Smooth muscle cell (in vitro differentiated cells): Measurements from ENCODE around the gene SPPL2C. TPM values are rescaled to one million over a fixed set of nuclear protein-coding genes. Genes with fewer than 3 reads are reported as not detected.
A peak's percentile ranks its signal among the peaks of the same experiment; 100 is the strongest.

Experiments
- DNase-seq: peaks from one replicate; lab custom pipeline; 2025; ENCODE audit not compliant: unreplicated experiment; lab: John Stamatoyannopoulos, UW
- H2AFZ ChIP-seq: fragments of 200-600 bp; sonication (generic); 2 replicates; pipeline ENCODE4 v1.6.0; 2016; ENCODE audit warnings: antibody characterized with exemption, low read depth, mild to moderate bottlenecking
- H3F3A ChIP-seq: fragments of 200-600 bp; sonication (generic); 2 replicates; pipeline ENCODE4 v1.6.0; 2017; ENCODE audit warnings: antibody characterized with exemption, low read depth
- H3K27ac ChIP-seq: fragments of 200-600 bp; sonication (generic); 2 replicates; pipeline ENCODE4 v1.5.1; 2016; ENCODE audit warnings: low read depth, mild to moderate bottlenecking
- H3K27me3 ChIP-seq: fragments of 200-600 bp; sonication (generic); 2 replicates; pipeline ENCODE4 v1.6.1; 2016; ENCODE audit warnings: low read depth, mild to moderate bottlenecking
- H3K36me3 ChIP-seq: fragments of 200-600 bp; sonication (generic); 2 replicates; pipeline ENCODE4 v1.5.1; 2016; ENCODE audit warnings: low read depth
- H3K4me1 ChIP-seq: fragments of 200-600 bp; sonication (generic); 2 replicates; pipeline ENCODE4 v1.5.1; 2016; ENCODE audit warnings: low read depth
- H3K4me2 ChIP-seq: fragments of 200-600 bp; sonication (generic); 2 replicates; pipeline ENCODE4 v1.6.0; 2016; ENCODE audit warnings: mild to moderate bottlenecking
- H3K4me3 ChIP-seq: fragments of 200-600 bp; sonication (generic); 2 replicates; pipeline ENCODE4 v1.5.1; 2016; ENCODE audit warnings: mild to moderate bottlenecking
- H3K79me2 ChIP-seq: fragments of 200-600 bp; sonication (generic); 2 replicates; pipeline ENCODE4 v1.6.0; 2016; ENCODE audit warnings: low read depth, mild to moderate bottlenecking
- H3K9ac ChIP-seq: fragments of 200-600 bp; sonication (generic); 2 replicates; pipeline ENCODE4 v1.6.0; 2016; ENCODE audit warnings: low read depth
- H3K9me3 ChIP-seq: fragments of 200-600 bp; sonication (generic); replicated peaks from 2 replicates; pipeline ENCODE4 v1.5.1; 2016; ENCODE audit warnings: low read depth
- H4K20me1 ChIP-seq: fragments of 200-600 bp; sonication (generic); 2 replicates; pipeline ENCODE4 v1.6.0; 2016; ENCODE audit warnings: low read depth
- WGBS: methylation state at CpG from one replicate; pipeline ENCODE4 v1.1.7; 2016; ENCODE audit warnings: low lambda C conversion rate; 5-methylcytosine and 5-hydroxymethylcytosine counted together
- polyA plus RNA-seq: library from polyadenylated mRNA; unstranded; fragments of >200 nt; fragmentation: Nextera tagmentation; extraction: Ambion mirVana; gene quantifications from 2 replicates; pipeline ENCODE4 v1.2.1, GENCODE V29; 2016
- total RNA-seq: library from RNA; depleted of rRNA; stranded (reverse); fragments of >200 nt; gene quantifications from 2 replicates; pipeline ENCODE4 v1.2.3, GENCODE V29; 2014
- TF ChIP-seq, protein P1 (sequence below): fragments of 200-600 bp; sonication (generic); IDR thresholded peaks from 2 replicates; pipeline ENCODE4 v1.5.1; 2017; ENCODE audit warnings: borderline replicate concordance, mild to moderate bottlenecking, antibody characterized with exemption; ENCODE audit not compliant: insufficient read depth, poor library complexity, severe bottlenecking

SPPL2C gene
- total and polyA plus RNA-seq, 2 experiments from 2014 or later, result not detected

DNA sequence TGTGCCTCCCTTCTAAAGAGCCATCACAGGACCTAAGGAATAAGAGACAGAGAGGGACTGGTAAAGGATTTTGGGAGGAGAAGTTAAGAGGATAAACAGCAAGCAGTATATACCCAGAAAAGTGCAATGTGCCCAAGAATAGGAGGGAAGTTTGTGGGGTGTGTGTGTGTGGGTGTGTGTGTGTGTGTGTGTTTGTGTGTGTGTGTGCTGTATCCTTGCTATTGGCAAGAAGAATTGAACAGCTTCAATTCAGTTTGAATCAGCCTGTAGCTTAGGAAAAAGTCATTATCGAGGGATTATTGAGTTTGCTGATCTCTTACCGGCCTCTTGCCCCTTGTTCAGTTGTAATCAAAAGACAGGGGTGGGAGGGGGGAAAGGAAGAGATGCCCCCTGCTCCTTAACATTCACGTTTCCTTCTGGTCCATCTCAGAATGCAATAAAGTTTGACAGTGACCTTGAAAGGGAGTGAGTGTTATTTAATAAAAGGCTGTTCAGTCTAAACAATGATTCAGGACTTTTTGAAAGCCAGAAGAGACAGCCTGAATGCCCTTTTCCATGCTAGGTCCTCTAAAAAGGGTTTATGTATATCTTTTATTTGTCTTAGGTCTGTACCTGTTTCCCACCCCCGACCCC, 25.8 kb downstream of the SPPL2C start:
- Histone ChIP-seq H4K20me1 (no peaks in the 10 kb centered on the region), H3K9ac (no peak overlapping the region), H3K9me3 (no peaks in the 10 kb centered on the region), H3K4me3 (no peak overlapping the region), H3K27me3 (no peaks in the 10 kb centered on the region), H3K79me2 (no peaks in the 10 kb centered on the region), H2AFZ (no peak overlapping the region), H3F3A (peaks cover 8% of the 10 kb centered on the region), H3K4me2 (peak overlapping the region; percentile 44), H3K4me1 (peaks cover 27% of the 10 kb centered on the region), H3K36me3 (no peaks in the 10 kb centered on the region), H3K27ac (peak overlapping the region; percentile 33)
- DNase-seq, result no peak
- WGBS, result 52% methylated on average over 4 of the region's 4 CpGs
- TF ChIP-seq, protein P1, sequence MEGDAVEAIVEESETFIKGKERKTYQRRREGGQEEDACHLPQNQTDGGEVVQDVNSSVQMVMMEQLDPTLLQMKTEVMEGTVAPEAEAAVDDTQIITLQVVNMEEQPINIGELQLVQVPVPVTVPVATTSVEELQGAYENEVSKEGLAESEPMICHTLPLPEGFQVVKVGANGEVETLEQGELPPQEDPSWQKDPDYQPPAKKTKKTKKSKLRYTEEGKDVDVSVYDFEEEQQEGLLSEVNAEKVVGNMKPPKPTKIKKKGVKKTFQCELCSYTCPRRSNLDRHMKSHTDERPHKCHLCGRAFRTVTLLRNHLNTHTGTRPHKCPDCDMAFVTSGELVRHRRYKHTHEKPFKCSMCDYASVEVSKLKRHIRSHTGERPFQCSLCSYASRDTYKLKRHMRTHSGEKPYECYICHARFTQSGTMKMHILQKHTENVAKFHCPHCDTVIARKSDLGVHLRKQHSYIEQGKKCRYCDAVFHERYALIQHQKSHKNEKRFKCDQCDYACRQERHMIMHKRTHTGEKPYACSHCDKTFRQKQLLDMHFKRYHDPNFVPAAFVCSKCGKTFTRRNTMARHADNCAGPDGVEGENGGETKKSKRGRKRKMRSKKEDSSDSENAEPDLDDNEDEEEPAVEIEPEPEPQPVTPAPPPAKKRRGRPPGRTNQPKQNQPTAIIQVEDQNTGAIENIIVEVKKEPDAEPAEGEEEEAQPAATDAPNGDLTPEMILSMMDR, result no peak

DNA sequence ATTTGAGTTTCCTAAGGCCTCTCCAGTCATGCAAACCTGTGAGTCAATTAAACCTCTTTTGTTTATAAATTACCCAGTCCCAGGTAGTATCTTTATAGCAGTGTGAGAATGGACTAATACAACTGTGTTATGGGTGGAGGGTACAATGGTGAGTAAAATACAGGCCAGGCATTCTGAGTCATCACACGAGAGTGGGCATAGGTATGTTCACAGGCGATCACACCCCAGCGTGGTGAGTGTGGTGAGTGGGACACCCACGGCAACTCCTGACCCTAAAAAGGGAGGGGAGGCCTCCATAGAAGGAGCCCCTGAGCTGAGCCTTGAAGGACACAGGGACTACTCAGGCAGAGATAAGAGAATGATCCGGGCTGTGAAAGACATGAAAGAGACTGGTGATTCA, 27.0 kb downstream of the SPPL2C start:
- no peaks in the 10 kb centered on the region for H3K9me3 ChIP-seq
- H3K9ac ChIP-seq, result no peak overlapping the region
- DNase-seq, result no peak
- peaks cover 8% of the 10 kb centered on the region for H3F3A ChIP-seq
- 29% methylated on average over 5 of the region's 5 CpGs for WGBS
- TF ChIP-seq, protein P1, result no peak
- H4K20me1 ChIP-seq, result no peaks in the 10 kb centered on the region
- H3K36me3 ChIP-seq, result no peaks in the 10 kb centered on the region
- H3K27me3 ChIP-seq, result no peaks in the 10 kb centered on the region
- peaks cover 27% of the 10 kb centered on the region for H3K4me1 ChIP-seq
- no peaks in the 10 kb centered on the region for H3K79me2 ChIP-seq
- no peak overlapping the region for H3K4me2 ChIP-seq
- H2AFZ ChIP-seq, result no peak overlapping the region
- no peak overlapping the region for H3K4me3 ChIP-seq
- H3K27ac ChIP-seq, result no peak overlapping the region

GRCh38 chr17:45873728-45874127, 29.0 kb downstream of the SPPL2C start:
- Histone ChIP-seq H3K36me3 (no peaks in the 10 kb centered on the region), H3K9ac (no peak overlapping the region), H3K79me2 (no peaks in the 10 kb centered on the region), H2AFZ (peak overlapping the region; percentile 84), H3K9me3 (no peaks in the 10 kb centered on the region), H3F3A (peaks cover 8% of the 10 kb centered on the region), H4K20me1 (no peaks in the 10 kb centered on the region), H3K27me3 (no peaks in the 10 kb centered on the region), H3K4me1 (peaks cover 24% of the 10 kb centered on the region), H3K4me2 (peak overlapping the region; percentile 63), H3K27ac (peak overlapping the region; percentile 67), H3K4me3 (no peak overlapping the region)
- WGBS, result 8% methylated on average over 6 of the region's 6 CpGs
- TF ChIP-seq, protein P1, result no peak
- no peak for DNase-seq

DNA sequence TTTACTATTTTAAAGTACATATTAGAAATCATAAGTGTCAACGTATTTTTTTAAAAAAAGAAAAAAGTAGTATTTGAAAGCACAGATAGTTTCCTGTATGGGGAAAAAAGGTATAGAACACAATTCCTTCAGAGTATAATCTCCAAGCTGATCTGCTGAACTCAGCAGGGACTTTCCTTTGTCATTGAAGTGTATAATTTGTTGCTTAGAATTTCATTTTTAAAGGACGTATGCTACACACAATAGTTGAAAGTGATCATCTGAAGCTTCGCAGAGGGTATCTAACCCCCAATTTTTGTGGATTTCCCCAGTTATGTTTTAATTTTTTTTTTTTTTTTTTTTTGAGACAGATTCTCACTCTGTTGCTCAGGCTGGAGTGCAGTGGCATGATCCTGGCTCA, 29.5 kb downstream of the SPPL2C start:
- H3K4me1 ChIP-seq, result peaks cover 24% of the 10 kb centered on the region
- H2AFZ ChIP-seq, result peak overlapping the region; percentile 84
- H3K27ac ChIP-seq, result peak overlapping the region; percentile 67
- H3K4me2 ChIP-seq, result peak overlapping the region; percentile 63
- no peak overlapping the region for H3K4me3 ChIP-seq
- H3K27me3 ChIP-seq, result no peaks in the 10 kb centered on the region
- H4K20me1 ChIP-seq, result no peaks in the 10 kb centered on the region
- 67% methylated on average over 3 of the region's 3 CpGs for WGBS
- H3K36me3 ChIP-seq, result no peaks in the 10 kb centered on the region
- H3K9ac ChIP-seq, result no peak overlapping the region
- no peak for DNase-seq
- H3K9me3 ChIP-seq, result no peaks in the 10 kb centered on the region
- H3F3A ChIP-seq, result peaks cover 8% of the 10 kb centered on the region
- TF ChIP-seq, protein P1, result no peak
- no peaks in the 10 kb centered on the region for H3K79me2 ChIP-seq
